Activated gamma-delta T cell treated with Interleukin-2 at 50 U/mL for 16 hours (primary cell): Measurements from ENCODE around the gene FAM131A.
A peak's percentile ranks its signal among the peaks of the same experiment; 100 is the strongest.

Source experiments
- DNase-seq: peaks from one replicate; pipeline ENCODE4 v3.0.0-alpha.2; 2020

The FAM131A gene

DNA sequence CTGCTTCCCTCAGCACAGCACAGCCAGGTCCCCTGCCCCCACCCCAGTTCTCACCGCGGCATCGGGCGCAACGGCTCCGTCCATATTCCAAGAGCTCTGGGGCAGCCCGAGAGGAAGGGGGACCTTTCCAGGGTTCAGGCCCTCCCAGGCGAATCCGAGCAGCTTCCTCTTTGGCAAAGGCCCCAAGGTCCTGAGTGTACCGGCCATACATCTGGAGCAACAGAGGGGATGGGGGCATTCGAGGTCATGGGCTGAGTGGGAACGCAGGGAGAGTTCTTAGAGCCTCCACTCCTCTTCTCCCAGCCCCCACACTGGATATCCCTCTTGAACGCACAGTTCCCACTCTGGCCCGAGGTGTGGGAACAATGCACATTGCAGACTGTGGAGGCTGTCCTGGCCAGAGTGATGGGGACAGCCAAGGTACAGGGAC is 21.5 kb downstream of the FAM131A start:
- DNase-seq: no peak

DNA sequence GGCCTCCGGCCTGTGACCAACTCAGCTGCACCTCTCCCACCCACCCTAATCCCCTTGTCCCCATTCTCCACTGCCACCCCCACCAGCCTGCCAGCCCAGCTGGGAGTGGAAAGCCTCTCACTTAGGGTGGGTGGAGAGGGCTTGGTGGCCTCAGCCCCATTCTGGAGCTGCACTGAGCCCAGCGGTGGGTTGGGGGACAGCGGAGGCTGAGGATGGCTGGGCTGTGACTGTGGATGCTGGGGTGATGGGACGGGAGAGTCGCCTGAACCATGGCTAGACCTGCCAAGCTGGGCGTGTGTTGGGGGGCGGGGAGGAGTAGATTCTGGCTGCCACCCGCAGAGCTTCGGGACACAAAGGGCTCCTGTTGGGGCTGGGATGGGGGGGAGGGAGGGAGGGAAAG is 22.2 kb downstream of the FAM131A start:
- DNase-seq: no peak

- DNase-seq: no peak
These were observed 22.9 kb downstream of the FAM131A start for GRCh38 chr3:184360070-184360928.

- no peak for DNase-seq
These were observed 23.6 kb downstream of the FAM131A start for GRCh38 chr3:184360929-184361531.

GRCh38 chr3:184361532-184361931 is 24.1 kb downstream of the FAM131A start, which contains the start of the genes CLCN2 and POLR2H:
Gene CLCN2 (minus strand): TSS chr3:184361605. CDS start chr3:184361479, 126 bp downstream.
Gene POLR2H (plus strand): TSS chr3:184361710. CDS start chr3:184363493, 1,783 bp downstream.
- peak; percentile 24 for DNase-seq

- DNase-seq: peak; percentile 27
These were observed 24.7 kb downstream of the FAM131A start for GRCh38 chr3:184361932-184362667.

GRCh38 chr3:184362668-184363546 is 25.5 kb downstream of the FAM131A start:
- peak; percentile 93 for DNase-seq

DNA sequence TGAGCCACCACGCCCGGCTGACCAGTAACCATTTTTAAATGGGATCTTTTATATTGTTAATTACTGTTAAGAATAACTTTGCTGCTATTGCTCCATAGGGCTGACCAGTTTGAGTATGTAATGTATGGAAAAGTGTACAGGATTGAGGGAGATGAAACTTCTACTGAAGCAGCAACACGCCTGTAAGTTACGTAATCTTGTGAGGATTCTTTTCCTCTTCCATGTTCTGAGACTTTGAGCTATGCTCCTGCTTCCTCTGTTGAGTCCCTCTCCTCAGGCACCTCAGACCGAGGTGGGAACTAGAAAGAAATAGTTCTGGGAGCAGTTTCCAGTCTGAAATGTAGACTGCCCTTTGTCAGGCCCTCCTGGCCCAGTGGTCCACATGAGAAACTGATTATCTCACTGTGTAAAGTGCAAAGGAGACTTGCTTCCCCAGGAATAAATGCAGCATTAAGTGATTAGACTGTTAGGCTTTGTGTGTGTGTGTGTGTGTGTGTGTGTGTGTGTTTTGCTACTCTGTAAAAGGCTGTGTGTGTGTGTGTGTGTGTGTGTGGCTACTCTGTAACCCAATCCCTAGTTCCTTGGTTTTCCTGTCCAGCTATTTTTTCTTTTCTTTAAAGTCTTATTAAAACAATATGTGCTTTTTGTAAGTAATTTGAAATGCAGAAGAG is 29.4 kb downstream of the FAM131A start:
- DNase-seq: no peak

- no peak for DNase-seq
These were observed 30.7 kb downstream of the FAM131A start for GRCh38 chr3:184368116-184368515.

- DNase-seq: no peak
These were observed 31.3 kb downstream of the FAM131A start for GRCh38 chr3:184368586-184369183.

DNA sequence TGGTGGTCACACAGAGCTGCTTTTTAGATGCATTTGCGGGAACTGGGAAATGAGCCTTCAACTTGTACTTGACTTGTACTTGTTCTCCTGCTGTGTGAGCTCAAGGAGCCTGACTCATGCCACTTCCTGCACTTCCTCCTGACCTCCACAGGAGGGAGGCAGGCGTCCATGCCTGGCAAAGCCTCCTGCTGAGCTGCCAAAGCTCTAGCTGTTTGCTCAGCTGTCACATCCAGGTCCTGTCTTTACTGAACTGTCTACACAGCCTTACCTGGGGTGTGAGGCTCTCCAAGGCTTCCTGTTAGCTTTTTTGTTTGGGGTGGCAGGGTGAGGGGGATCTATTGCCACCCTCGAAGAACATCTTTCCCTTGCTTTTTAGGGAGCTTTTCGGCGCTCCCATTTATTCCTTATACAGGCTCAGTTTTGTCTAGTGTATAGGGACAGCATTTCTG is 34.2 kb downstream of the FAM131A start:
- DNase-seq: peak; percentile 52

DNA sequence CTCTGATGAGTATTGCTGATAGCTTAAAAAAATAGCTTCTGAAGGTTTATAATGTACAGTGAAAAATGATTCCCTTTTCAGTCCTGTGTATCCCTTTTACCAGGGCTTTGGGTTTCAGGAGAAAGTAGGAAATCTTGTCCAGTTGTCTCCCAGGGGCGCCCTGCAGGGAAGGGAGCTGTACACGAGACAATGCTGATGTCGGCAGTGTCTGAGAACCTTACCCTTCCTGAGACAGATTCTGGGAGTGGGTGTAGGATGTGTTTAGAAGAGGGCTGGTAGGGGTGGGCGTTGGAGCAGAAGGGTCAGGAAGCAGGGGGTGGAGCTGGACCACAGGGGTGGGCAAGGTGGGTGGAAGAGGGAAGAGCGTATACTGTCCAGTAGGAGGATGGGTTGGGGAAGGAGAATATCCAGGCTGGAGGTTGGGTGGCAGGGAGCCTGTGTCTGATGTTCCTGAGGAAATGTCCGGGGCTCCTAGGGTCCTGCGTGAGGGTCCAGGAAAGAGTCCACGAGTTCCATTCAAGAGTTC is 35.0 kb downstream of the FAM131A start:
- no peak for DNase-seq

DNA sequence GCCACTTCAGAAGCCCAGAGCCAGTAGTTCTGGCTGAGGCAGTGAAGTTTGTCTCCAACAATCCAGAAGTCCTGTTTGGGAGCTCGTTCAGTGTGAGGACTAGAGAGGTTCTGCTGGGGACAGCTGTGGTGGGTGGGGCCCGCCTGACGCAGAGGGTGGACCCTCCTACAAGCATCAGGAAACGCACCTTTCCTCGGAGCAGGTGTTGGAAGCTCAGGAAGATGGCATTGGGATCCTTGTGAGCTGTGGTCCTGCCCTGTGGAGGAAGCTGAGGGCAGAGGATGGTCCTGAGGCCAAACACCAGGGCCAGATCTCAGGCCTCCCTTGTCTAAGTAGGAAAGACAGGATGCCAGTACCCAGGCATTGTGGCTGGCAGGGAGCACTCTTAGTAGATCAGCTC is 35.5 kb downstream of the FAM131A start:
- no peak for DNase-seq

- no peak for DNase-seq
These were observed 36.0 kb downstream of the FAM131A start for GRCh38 chr3:184373422-184373821.

DNA sequence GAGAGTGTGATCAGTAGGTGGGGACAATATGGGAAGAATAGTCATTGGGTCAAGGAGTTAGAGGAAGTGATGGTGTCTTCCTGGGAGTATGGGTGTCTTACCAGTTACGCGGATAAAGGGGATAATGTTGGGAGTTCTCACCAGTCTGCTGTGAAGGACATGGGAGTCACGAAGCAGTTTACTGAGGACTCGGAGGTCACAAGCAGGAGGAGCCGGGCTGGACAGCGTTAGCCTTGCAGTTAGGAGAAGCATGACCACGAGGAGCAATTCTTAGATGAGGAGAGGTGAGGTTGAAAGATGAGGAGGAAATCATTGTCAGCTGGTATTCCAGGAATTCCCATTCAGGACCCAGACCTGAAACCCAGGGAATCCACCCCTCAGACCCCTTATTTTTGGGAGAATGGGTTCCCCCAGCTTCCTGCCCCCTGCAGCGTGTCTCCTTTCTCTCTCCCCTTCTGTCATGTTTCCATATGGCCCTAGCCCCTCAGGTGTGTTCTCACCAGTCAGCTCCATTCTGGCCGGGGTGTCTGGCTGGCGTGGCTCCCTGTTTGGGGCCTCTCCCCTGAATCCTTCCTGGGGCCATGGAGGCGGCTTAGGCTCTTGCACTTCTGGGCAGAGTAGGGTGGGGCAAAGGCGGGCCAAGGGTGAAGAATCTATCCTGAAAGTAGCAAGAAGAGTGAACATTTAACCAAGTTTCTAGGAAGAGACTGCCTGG is 38.5 kb downstream of the FAM131A start:
- no peak for DNase-seq

DNA sequence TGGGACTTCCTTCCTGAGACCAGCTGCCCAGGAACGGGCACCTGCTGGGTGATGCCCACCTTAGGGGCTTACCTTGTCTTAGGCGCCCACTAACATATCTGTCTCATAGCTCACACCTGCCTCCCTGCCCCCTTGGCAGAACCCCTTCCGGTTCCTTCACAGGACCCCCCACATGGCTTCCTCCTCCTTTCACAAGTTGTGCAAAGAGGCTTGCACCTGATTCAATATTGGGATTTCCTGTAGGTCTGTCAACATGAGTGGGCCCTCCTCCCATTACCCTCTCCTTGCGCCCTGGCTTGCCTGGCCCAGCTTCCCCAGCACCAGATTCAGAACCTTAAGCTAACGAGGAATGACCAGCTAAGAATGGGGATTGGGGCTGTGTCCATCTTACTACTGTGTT is 40.0 kb downstream of the FAM131A start:
- DNase-seq: no peak

DNA sequence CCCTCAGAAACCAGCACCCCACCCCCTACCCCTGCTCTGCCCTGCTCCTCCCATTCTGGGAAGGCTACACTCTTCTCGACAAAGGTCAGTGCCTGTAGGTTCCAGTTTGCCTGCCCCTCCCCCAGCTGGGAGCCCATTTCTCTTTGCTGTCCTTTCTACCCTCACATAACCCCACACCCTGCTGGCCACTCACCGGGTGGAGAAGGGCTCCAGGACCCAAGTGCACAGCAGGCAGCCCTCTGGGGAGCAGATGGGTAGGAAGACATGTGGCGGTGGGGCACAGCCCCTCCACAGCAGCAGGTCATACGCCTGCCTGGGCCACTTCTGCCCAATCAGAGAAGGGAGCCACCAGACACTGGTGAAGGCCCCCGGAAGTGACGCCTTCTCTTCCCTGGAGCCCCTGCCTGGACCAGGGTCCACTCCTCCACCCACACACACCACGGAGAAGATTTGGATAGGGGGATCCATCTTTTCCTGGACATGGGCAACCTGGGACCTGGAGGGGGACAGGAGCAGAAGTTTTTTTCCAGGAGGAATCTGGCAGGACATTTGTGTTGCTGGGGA is 40.6 kb downstream of the FAM131A start, which contains the start of gene THPO:
Gene THPO, minus strand, starts transcription at position 326 of the 564 bp plus-strand sequence. CDS start 1,948 bp downstream, outside the sequence.
- no peak for DNase-seq

DNA sequence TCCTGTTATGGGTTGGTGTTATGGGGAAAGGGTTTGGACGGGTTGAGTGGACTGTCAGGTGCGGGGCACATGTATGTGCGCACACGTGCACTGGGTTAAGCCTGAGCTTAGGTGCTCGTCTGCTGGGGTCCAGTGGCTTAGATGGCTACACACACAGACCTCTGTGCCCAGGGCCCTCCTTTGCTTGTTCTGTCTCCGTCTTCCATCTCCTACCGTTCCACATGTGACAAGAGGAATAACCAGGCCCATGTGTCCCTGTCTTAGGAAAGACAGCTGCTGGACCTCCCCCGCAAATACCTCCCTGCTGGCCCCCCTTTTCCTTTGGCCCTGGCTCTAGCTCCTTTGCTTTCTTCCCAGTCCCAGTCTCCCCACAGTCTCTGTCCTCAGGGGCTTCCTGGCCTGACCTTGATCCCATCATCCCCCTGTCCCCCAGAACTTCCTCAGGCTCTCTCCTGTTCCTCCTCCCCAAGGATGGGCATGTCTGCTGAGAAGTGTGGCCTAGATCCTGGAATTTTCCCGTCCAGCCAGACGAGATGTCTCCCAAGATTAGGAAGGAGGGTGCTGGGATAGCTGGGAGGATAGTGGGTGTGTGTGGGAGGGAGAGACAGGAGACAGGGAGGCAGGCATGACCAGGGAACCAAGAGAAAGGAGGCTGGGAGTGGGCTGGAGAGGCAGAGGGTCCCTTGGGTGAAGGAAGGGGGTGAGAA is 41.4 kb downstream of the FAM131A start:
- no peak for DNase-seq
